ENCODE measurements around the gene ARHGEF17. TPM values are rescaled to one million over a fixed set of nuclear protein-coding genes. Genes with fewer than 3 reads are reported as not detected.

ARHGEF17 gene
- total RNA-seq, 1 experiment from 2014 or later, result 19.9 TPM

DNA sequence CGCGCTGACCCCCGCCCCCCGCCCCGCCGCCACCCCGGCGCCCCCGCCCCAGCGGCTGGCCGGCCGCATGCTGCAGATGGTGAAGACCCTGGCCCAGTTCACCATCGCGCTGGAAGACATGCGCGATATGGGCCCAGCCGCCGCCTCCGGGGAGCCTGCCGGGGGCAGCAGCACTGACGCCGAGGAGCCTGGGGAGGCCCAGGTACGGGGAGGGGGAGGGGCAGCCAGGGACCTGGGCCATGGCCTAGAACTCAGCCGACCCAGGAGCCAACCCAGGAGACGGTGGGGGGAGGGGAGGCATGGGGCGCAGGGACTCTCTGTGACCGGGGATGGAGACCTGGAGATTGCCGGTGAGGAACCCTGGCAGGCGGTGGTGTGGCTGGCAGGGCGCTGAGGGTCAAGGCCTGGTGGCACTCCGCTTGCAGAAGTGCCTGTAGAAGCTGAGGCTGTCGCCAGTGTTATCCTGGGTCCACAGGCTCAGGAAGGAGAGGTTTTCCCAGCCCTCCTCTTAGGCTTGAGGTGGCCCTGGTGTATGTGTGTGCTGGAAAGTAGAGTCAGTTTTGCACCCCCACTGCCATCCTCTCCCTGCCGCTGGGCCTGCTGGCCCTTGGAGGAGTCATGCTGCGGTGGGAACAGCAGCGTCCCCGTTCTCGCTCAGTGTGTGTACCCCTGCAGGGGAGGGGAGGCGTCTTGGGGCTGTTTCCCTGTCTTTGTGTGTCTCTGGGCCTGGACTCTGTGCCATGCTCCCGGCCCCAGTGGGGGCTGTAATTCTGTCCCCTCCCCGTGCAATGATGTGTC is 35.2 kb downstream of the ARHGEF17 start:
- peak; percentile 57 for DNase-seq (ENCODE audit: low spot score)

DNA sequence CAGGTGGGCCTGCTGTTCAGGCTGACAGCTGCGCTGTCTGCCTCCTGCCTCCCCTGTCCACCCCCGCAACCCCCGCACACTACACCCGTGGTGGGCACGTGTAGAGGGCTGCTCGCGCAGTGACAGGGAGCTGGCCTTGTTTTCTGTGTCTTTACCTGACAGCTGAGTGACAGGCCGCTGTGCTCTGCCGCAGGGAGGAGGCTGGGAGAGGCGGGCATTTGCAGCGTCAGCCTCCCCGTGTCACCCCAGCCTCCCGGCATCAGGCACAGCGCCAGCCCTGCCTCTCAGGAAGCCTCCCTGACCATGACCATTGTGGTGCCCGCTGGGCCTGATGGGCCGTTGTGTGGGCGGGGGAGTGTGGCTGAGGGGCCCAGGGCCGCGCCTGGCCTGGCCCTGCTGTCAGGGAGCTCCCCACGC is 36.1 kb downstream of the ARHGEF17 start:
- peak; percentile 79 for DNase-seq (ENCODE audit: low spot score)
- in situ Hi-C loops (cut with HindIII; ENCODE audit: low sequenced_read_pairs), result no loop called here

More for the DNA sequence above, 35.2 kb downstream of the ARHGEF17 start:
- in situ Hi-C loops (cut with HindIII; ENCODE audit: low sequenced_read_pairs), result no loop called here

GRCh38 chr11:73345481-73346160 is 37.5 kb downstream of the ARHGEF17 start:
- peak; percentile 76 for DNase-seq (ENCODE audit: low spot score)
- in situ Hi-C loops (cut with HindIII; ENCODE audit: low sequenced_read_pairs), result no loop called here

DNA sequence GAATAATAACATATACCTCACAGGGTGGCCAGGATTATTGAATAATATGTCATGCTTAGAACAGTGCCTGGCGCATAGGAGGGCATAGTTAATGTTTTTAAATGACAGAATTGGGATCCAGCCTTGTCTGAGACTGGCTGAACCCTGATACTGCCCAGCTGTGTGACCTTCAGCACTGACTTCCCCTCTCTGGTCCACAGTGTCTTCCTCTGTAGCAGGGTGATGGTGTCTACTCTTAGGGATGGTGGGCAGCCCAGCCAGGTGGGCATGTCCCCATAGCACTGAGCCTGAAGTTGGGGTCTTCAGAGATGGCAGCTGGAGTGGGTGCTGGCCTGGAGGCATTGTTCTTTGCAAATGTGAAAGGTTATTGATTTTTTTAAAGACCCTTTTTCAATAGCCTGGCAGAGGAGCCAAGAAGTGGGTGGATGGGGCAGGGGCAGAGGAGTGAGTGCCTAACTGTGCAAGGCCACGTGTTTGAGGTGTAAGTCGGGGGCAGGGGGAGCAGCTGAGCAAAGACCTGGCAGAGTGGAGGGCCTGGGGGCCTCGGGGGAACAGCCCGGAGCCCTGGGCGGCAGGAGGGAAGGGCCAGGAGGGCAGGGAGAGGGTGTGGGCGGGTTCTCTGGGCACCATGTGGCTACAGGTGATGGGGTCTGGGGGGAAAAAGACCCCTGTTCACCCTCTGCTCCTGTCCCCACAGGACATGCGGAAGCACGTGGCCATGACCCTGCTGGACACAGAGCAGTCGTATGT is 38.3 kb downstream of the ARHGEF17 start:
- DNase-seq (ENCODE audit: low spot score), result no peak
- in situ Hi-C loops (cut with HindIII; ENCODE audit: low sequenced_read_pairs), result no loop called here

- in situ Hi-C loops (cut with HindIII; ENCODE audit: low sequenced_read_pairs), result no loop called here
Measured at GRCh38 chr11:73347067-73347466, 39.0 kb downstream of the ARHGEF17 start.

DNA sequence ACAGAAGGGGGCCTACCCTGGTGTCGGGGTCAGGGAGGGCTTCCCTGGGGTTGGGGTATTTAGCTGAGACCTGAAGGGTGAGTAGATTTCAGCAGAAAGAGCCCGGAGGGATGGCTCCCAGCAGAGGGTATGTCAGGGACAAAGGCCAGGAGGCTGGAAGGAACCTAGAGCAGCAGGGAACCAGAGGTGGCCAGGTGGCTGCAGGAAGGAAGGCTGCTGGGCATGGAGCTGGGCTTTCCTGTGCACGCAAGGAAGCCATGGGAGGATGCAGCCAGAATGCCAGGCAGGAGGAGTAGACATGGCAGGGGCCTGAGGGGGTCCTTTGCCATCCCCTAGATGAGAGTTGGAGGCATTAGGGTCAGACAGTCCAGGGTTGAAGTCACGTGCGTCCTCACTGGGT is 40.8 kb downstream of the ARHGEF17 start:
- in situ Hi-C loops (cut with HindIII; ENCODE audit: low sequenced_read_pairs), result no loop called here
- peak; percentile 54 for DNase-seq (ENCODE audit: low spot score)

More at GRCh38 chr11:73347067-73347466, 39.0 kb downstream of the ARHGEF17 start:
- peak; percentile 58 for DNase-seq (ENCODE audit: low spot score)

- DNase-seq (ENCODE audit: low spot score), result no peak
- in situ Hi-C loops (cut with HindIII; ENCODE audit: low sequenced_read_pairs), result no loop called here
Measured at GRCh38 chr11:73349633-73350032, 41.6 kb downstream of the ARHGEF17 start.

- peak; percentile 78 for DNase-seq (ENCODE audit: low spot score)
- in situ Hi-C loops (cut with HindIII; ENCODE audit: low sequenced_read_pairs), result no loop called here
Measured at GRCh38 chr11:73350908-73351636, 43.0 kb downstream of the ARHGEF17 start.

DNA sequence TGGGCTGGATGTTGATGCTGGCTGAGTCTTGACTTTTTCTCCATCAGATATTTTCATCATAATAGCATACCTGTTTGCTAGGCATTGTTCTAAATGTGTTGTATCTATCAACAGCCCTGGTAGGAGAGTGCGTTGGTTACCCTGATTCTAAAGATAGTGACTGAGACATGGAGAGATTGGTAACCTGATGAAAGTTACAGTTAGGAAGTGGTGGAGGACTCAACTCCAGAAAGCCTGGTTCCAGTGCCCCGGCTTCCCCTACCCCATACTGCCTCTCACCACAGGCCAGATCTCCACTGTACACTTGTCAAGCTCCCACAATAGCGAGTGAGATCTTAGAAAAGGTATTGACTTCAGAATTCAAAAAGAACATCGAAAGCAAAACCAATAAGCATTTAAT is 45.3 kb downstream of the ARHGEF17 start:
- DNase-seq (ENCODE audit: low spot score), result no peak
- in situ Hi-C loops (cut with HindIII; ENCODE audit: low sequenced_read_pairs), result no loop called here

- in situ Hi-C loops (cut with HindIII; ENCODE audit: low sequenced_read_pairs), result no loop called here
- DNase-seq (ENCODE audit: low spot score), result no peak
Measured at GRCh38 chr11:73355109-73355508, 47.0 kb downstream of the ARHGEF17 start.

DNA sequence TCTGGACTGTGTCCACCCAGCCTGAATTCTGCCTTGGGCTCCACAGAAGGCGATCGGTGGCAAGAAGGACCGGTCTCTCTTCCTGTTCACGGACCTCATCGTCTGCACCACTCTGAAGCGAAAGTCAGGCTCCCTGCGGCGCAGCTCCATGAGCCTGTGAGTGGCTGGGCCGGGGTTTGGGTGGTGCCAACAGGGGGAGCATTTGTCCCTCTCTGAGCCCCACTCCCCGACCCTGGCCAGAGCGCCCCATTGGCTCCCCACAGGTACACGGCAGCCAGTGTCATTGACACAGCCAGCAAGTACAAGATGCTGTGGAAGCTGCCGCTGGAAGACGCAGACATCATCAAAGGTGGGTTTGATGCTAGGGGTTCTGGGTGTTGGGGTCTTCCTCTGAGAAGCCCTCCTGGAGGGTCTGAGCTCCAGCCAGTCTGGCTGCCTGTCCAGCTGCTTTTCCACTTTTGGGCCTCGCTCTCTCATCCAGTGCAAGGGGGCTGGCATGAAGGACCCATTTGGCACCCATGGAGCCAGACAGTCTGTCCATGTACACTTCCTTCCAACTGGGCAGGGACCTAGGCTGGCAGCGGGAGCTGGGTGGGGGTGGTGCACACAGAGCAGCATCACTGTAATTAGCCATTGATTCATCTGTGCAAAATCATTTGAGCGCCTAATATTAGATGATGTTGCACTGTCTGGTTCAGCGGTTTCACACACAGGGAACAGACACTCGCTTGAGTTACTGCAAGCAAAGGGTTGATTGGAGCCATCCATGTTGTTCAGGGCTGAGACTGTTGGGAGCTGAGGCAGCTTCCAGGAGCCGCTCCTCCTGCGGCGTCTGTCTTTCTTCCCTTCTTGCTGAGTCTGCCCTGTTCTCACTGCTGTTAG is 49.1 kb downstream of the ARHGEF17 start:
- DNase-seq (ENCODE audit: low spot score), result no peak
- in situ Hi-C loops (cut with HindIII; ENCODE audit: low sequenced_read_pairs), result no loop called here

GRCh38 chr11:73358071-73358470 is 50.0 kb downstream of the ARHGEF17 start:
- in situ Hi-C loops (cut with HindIII; ENCODE audit: low sequenced_read_pairs), result no loop called here
- DNase-seq (ENCODE audit: low spot score), result no peak

GRCh38 chr11:73359341-73359740 is 51.3 kb downstream of the ARHGEF17 start:
- DNase-seq (ENCODE audit: low spot score), result no peak
- in situ Hi-C loops (cut with HindIII; ENCODE audit: low sequenced_read_pairs), result no loop called here

DNA sequence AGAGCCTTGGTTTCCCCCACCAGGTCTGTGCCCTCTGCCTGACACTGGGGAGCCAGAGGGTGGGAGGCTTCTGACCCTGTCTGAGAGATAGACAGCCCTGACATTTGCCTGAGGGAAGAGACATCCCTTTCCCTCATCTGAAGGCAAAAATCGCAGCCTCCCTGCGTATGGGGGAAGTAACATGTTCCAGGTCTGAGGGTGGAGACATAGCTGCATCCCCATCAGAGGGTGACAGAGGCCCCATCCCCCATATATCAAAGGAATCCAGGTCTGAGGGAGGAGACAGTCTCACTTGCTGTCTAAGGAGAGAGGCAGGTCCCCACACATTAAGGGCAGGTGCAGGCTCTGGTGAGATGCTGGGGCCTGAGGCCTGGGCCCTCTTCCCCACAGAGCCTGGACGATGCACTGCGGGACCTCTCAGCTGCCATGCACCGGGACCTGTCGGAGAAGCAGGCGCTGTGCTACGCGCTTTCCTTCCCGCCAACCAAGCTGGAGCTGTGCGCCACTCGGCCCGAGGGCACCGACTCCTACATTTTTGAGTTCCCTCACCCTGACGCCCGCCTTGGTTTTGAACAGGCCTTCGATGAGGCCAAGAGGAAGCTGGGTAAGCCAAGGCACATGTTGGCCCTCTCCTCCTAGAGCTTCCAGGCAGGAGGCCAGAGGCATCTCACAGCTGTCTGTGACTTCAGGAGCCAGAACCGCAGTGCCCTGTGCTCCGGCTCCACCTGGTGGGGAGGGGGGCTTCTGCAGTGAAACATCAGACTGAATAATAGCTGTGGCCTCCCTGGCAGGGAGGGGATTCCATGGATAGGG is 52.1 kb downstream of the ARHGEF17 start:
- in situ Hi-C loops (cut with HindIII; ENCODE audit: low sequenced_read_pairs), result no loop called here
- no peak for DNase-seq (ENCODE audit: low spot score)

DNA sequence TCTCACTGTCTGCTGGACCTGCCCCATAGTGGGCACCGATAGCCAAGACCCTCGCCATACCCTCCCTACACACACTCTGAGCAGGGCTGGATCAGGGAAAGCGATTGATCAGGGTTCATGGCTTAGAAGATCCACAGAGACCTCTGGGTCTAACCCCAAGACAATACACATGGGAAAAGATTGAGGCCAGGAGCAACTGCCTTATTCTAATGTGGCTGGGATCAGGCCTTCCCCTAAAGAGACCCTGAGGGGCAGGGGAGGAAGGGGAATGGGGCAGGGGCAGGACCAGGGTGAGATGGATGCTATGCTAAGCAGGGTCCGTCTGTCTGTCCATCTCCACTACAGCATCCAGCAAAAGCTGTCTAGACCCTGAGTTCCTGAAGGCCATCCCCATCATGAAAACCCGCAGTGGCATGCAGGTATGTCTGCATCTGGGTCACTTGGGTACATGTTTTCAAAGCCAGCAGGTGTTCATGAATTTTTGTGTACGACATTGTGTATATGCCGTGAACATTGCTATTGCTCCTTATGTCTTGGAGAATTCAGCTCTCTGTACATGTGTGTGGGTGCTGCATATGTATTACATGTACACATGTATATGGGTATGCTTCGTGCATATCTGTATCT is 52.8 kb downstream of the ARHGEF17 start:
- in situ Hi-C loops (cut with HindIII; ENCODE audit: low sequenced_read_pairs), result no loop called here
- DNase-seq (ENCODE audit: low spot score), result no peak

DNA sequence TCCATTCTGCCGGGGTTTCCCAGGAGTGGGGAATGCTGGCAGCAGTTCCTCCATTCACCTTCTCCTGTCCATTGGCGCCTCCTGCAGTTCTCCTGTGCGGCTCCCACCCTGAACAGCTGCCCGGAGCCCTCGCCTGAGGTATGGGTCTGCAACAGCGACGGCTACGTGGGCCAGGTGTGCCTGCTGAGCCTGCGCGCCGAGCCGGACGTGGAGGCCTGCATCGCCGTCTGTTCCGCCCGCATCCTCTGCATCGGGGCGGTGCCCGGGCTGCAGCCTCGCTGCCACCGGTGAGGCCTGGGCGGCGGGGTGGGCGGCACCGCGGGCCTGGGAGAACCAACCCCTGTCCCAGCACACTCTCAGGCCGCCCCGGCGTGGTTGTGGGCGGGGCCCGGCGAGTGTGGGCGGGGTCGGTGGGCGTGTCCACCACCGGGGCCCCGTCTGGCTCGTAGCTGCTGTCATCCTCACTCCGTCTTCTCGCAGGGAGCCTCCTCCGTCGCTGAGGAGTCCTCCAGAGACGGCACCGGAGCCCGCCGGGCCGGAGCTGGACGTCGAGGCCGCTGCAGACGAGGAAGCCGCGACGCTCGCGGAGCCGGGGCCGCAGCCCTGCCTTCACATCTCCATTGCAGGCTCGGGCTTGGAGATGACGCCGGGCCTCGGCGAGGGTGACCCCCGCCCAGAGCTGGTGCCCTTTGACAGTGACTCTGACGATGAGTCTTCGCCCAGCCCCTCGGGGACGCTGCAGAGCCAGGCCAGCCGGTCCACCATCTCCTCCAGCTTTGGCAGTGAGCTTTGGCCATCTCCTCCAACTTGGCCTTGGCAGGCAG is 54.1 kb downstream of the ARHGEF17 start:
- no peak for DNase-seq (ENCODE audit: low spot score)
- in situ Hi-C loops (cut with HindIII; ENCODE audit: low sequenced_read_pairs), result no loop called here
